ENCODE data around the gene NTN1. TPM values are rescaled to one million over a fixed set of nuclear protein-coding genes. Genes with fewer than 3 reads are reported as not detected.

NTN1 gene
- total and polyA plus RNA-seq, 2 of the 13 experiments (the other 11 are each of a cell fraction or from before 2014, with no cell fraction given), result 0.04 to 0.05 TPM

DNA sequence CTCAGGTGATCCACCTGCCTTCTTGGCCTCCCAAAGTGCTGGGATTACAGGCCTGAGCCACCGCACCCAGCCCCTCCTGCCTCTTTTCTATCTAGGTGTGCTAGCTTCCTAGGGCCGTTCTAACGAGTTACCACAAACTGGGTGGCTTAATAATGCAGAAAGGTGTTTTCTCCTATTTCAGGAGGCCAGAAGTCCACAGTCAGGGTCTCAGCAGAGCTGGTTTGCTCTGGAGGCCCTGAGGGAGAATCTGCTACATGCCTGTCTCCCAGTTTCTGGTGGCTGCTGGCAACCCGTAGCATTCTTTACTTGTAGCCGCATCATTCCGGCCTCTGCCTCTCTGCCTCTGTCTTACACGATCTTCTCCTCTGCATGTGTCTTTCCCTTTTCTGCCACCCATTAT, 89.2 kb downstream of the NTN1 start:
- Histone ChIP-seq H3K79me2 (ENCODE audit: insufficient read depth, low read length) (no peaks in the 10 kb centered on the region), H3K9me3 (ENCODE audit: low read length) (no peaks in the 10 kb centered on the region), H2AFZ (ENCODE audit: low read length) (no peak overlapping the region), H3K9ac (ENCODE audit: insufficient read depth, low read depth, low read length) (no peak overlapping the region), H3K4me1 (ENCODE audit: insufficient read depth, low read length) (peaks cover 7% of the 10 kb centered on the region; the same call in 1 of the 2 replicates), H3K27me3 (ENCODE audit: control insufficient read depth in 1 of 2, insufficient read depth in 2 of 2, low read length in 2 of 2) (peaks cover 0 to 49% of the 10 kb centered on the region in 2 experiments; a peak in 4 of 5 replicates), H3K4me2 (ENCODE audit: low read depth, low read length) (no peak overlapping the region), H3K36me3 (replicated peaks in 1 of 2; ENCODE audit: control insufficient read depth in 1 of 2, insufficient read depth in 2 of 2, low read length in 2 of 2) (no peaks in the 10 kb centered on the region), H3K27ac (ENCODE audit: extremely low read length, insufficient read depth, low read length) (no peak overlapping the region), H4K20me1 (ENCODE audit: insufficient read depth, low read length) (no peaks in the 10 kb centered on the region), H3K4me3 (replicated peaks in 1 of 3; ENCODE audit: insufficient read depth in 1 of 3, low read depth in 2 of 3, low read length in 3 of 3) (no peak overlapping the region)
- FAIRE-seq, result no peak
- no peak for DNase-seq (ENCODE audit: low spot score)
- in situ Hi-C loops (cut with HindIII; ENCODE audit: extremely low pct_ligation_motif_present, low pct_unique_long_range_greater_than_20kb) (no loop called here), intact Hi-C loops (cut with micrococcal nuclease; ENCODE audit: unreplicated experiment) (no loop called here)
- BruUV-seq (replicated peaks), result no TSS peak
- POLR2A ChIA-PET, result no interaction called here
- no peak for ATAC-seq
- WGBS (ENCODE audit: low lambda C conversion rate), result 47% methylated on average over 5 of the region's 7 CpGs
- CTCF ChIA-PET (ENCODE audit: low intra/inter-chr PET ratio, low total read pairs), result no interaction called here
- TF ChIP-seq CCDC6 (CRISPR knock-in tag; IDR thresholded peaks at IDR 0.05) (no peak), MTF2 (CRISPR knock-in tag; IDR thresholded peaks at IDR 0.05; ENCODE audit: borderline replicate concordance) (no peak), ZKSCAN8 (CRISPR knock-in tag; IDR thresholded peaks at IDR 0.05; ENCODE audit: borderline replicate concordance) (no peak), ADNP (CRISPR knock-in tag; IDR thresholded peaks at IDR 0.05) (no peak), ZNF207 (IDR thresholded peaks at IDR 0.05; ENCODE audit: borderline replicate concordance) (no peak), ZNF670 (CRISPR knock-in tag; IDR thresholded peaks at IDR 0.05; ENCODE audit: borderline replicate concordance) (no peak)
- TF ChIP-seq, protein P1, sequence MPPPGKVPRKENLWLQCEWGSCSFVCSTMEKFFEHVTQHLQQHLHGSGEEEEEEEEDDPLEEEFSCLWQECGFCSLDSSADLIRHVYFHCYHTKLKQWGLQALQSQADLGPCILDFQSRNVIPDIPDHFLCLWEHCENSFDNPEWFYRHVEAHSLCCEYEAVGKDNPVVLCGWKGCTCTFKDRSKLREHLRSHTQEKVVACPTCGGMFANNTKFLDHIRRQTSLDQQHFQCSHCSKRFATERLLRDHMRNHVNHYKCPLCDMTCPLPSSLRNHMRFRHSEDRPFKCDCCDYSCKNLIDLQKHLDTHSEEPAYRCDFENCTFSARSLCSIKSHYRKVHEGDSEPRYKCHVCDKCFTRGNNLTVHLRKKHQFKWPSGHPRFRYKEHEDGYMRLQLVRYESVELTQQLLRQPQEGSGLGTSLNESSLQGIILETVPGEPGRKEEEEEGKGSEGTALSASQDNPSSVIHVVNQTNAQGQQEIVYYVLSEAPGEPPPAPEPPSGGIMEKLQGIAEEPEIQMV (CRISPR knock-in tag; IDR thresholded peaks at IDR 0.05; ENCODE audit: low read depth), result no peak
- TF ChIP-seq, protein P2, sequence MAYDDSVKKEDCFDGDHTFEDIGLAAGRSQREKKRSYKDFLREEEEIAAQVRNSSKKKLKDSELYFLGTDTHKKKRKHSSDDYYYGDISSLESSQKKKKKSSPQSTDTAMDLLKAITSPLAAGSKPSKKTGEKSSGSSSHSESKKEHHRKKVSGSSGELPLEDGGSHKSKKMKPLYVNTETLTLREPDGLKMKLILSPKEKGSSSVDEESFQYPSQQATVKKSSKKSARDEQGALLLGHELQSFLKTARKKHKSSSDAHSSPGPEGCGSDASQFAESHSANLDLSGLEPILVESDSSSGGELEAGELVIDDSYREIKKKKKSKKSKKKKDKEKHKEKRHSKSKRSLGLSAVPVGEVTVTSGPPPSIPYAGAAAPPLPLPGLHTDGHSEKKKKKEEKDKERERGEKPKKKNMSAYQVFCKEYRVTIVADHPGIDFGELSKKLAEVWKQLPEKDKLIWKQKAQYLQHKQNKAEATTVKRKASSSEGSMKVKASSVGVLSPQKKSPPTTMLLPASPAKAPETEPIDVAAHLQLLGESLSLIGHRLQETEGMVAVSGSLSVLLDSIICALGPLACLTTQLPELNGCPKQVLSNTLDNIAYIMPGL (CRISPR knock-in tag; IDR thresholded peaks at IDR 0.05; ENCODE audit: borderline replicate concordance in 1 of 2, low read depth in 1 of 2), result no peak
- TF ChIP-seq, protein P3, sequence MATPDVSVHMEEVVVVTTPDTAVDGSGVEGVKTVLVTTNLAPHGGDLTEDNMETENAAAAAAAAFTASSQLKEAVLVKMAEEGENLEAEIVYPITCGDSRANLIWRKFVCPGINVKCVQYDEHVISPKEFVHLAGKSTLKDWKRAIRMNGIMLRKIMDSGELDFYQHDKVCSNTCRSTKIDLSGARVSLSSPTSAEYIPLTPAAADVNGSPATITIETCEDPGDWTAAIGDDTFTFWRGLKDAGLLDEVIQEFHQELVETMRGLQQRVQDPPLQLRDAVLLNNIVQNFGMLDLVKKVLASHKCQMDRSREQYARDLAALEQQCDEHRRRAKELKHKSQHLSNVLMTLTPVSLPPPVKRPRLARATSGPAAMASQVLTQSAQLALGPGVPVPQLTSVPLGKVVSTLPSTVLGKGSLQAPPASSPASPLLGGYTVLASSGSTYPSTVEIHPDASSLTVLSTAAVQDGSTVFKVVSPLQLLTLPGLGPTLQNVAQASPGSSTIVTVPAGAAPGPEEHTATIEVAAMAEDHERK (CRISPR knock-in tag; IDR thresholded peaks at IDR 0.05; ENCODE audit: low read depth), result no peak
- TF ChIP-seq, protein P4, sequence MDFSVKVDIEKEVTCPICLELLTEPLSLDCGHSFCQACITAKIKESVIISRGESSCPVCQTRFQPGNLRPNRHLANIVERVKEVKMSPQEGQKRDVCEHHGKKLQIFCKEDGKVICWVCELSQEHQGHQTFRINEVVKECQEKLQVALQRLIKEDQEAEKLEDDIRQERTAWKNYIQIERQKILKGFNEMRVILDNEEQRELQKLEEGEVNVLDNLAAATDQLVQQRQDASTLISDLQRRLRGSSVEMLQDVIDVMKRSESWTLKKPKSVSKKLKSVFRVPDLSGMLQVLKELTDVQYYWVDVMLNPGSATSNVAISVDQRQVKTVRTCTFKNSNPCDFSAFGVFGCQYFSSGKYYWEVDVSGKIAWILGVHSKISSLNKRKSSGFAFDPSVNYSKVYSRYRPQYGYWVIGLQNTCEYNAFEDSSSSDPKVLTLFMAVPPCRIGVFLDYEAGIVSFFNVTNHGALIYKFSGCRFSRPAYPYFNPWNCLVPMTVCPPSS (IDR thresholded peaks at IDR 0.05), result no peak
- TF ChIP-seq, protein P5, sequence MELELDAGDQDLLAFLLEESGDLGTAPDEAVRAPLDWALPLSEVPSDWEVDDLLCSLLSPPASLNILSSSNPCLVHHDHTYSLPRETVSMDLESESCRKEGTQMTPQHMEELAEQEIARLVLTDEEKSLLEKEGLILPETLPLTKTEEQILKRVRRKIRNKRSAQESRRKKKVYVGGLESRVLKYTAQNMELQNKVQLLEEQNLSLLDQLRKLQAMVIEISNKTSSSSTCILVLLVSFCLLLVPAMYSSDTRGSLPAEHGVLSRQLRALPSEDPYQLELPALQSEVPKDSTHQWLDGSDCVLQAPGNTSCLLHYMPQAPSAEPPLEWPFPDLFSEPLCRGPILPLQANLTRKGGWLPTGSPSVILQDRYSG (CRISPR knock-in tag; IDR thresholded peaks at IDR 0.05), result no peak

All from HepG2 (cell line).